ENCODE measurements around the gene FGF19.
A peak's percentile ranks its signal among the peaks of the same experiment; 100 is the strongest.
"Not testable (repeated sequence)": the region's sequence is repeated elsewhere in the genome, so short reads cannot be mapped to it uniquely, and the experiment has no call there.

The FGF19 gene

GRCh38 chr11:69694781-69695180, 9.0 kb downstream of the FGF19 start:
- H3K4me3 Mint-ChIP-seq = no peak overlapping the region
- peaks cover 0 to 11% of the 10 kb centered on the region in 2 donors for H3K9me3 Mint-ChIP-seq
- DNase-seq (no peak), ATAC-seq (no peak)
- peaks cover 80% of the 10 kb centered on the region for H3K27me3 Mint-ChIP-seq
- H3K27ac Mint-ChIP-seq = no peak overlapping the region
- H3K4me1 Mint-ChIP-seq = peaks cover 4% of the 10 kb centered on the region

GRCh38 chr11:69692422-69692821, 11.4 kb downstream of the FGF19 start:
- H3K4me3 Mint-ChIP-seq = no peak overlapping the region
- H3K9me3 Mint-ChIP-seq = peaks cover 0 to 11% of the 10 kb centered on the region in 2 donors
- H3K4me1 Mint-ChIP-seq = peaks cover 21% of the 10 kb centered on the region
- H3K27ac Mint-ChIP-seq = peak overlapping the region in 1 of 2 donors; percentile 63
- DNase-seq (no peak), ATAC-seq (no peak)
- peaks cover 78% of the 10 kb centered on the region for H3K27me3 Mint-ChIP-seq

GRCh38 chr11:69691463-69691862, 12.4 kb downstream of the FGF19 start:
- peak; percentile 58 for ATAC-seq
- DNase-seq = peak in 1 of 2 donors; percentile 51
- Mint-ChIP-seq H3K27me3 (peaks cover 76% of the 10 kb centered on the region), H3K9me3 (peaks cover 0 to 11% of the 10 kb centered on the region in 2 donors), H3K4me3 (no peak overlapping the region), H3K4me1 (peaks cover 21% of the 10 kb centered on the region), H3K27ac (peak overlapping the region; percentile 72 to 79)

GRCh38 chr11:69689484-69690319, 14.1 kb downstream of the FGF19 start:
- ATAC-seq = no peak

GRCh38 chr11:69687969-69688771, 15.7 kb downstream of the FGF19 start:
- Mint-ChIP-seq H3K9me3 (peaks cover 0 to 11% of the 10 kb centered on the region in 2 donors), H3K4me1 (peaks cover 28% of the 10 kb centered on the region), H3K27ac (peak overlapping the region in 1 of 2 donors; percentile 54), H3K27me3 (peaks cover 65% of the 10 kb centered on the region)
- DNase-seq (peak in 1 of 2 donors; percentile 21), ATAC-seq (peak; percentile 24)
- H3K4me3 Mint-ChIP-seq = not testable (repeated sequence)

More at GRCh38 chr11:69689484-69690319, 14.1 kb downstream of the FGF19 start:
- H3K27me3 Mint-ChIP-seq = peaks cover 74% of the 10 kb centered on the region
- peaks cover 0 to 11% of the 10 kb centered on the region in 2 donors for H3K9me3 Mint-ChIP-seq
- no peak overlapping the region for H3K4me3 Mint-ChIP-seq
- H3K4me1 Mint-ChIP-seq = peaks cover 28% of the 10 kb centered on the region
- no peak for DNase-seq
- peak overlapping the region in 1 of 2 donors; percentile 27 for H3K27ac Mint-ChIP-seq

- Mint-ChIP-seq H3K4me3 (no peak overlapping the region), H3K4me1 (peaks cover 28% of the 10 kb centered on the region), H3K27me3 (peaks cover 53% of the 10 kb centered on the region), H3K27ac (no peak overlapping the region), H3K9me3 (peaks cover 0 to 3% of the 10 kb centered on the region in 2 donors)
- no peak for DNase-seq
- no peak for ATAC-seq
Observed at GRCh38 chr11:69686856-69687255, 17.0 kb downstream of the FGF19 start.

- no peak overlapping the region for H3K27ac Mint-ChIP-seq
- DNase-seq (no peak), ATAC-seq (peak; percentile 37)
- H3K9me3 Mint-ChIP-seq = no peaks in the 10 kb centered on the region
- peaks cover 50% of the 10 kb centered on the region for H3K27me3 Mint-ChIP-seq
- peak overlapping the region in 1 of 2 donors; percentile 14 for H3K4me3 Mint-ChIP-seq
- peaks cover 28% of the 10 kb centered on the region for H3K4me1 Mint-ChIP-seq
Observed at GRCh38 chr11:69686452-69686851, 17.4 kb downstream of the FGF19 start.

- ATAC-seq = no peak
- Mint-ChIP-seq H3K4me1 (peaks cover 28% of the 10 kb centered on the region), H3K4me3 (peak overlapping the region; percentile 24 to 51), H3K9me3 (no peaks in the 10 kb centered on the region), H3K27me3 (peaks cover 43% of the 10 kb centered on the region), H3K27ac (no peak overlapping the region)
- DNase-seq = no peak
Observed at GRCh38 chr11:69685348-69685747, 18.5 kb downstream of the FGF19 start.

- H3K27me3 Mint-ChIP-seq = peaks cover 36% of the 10 kb centered on the region
- DNase-seq (no peak), ATAC-seq (no peak)
- peaks cover 22% of the 10 kb centered on the region for H3K4me1 Mint-ChIP-seq
- no peak overlapping the region for H3K4me3 Mint-ChIP-seq
- H3K9me3 Mint-ChIP-seq = no peaks in the 10 kb centered on the region
- H3K27ac Mint-ChIP-seq = no peak overlapping the region
Observed at GRCh38 chr11:69684651-69685050, 19.2 kb downstream of the FGF19 start.

- H3K4me3 Mint-ChIP-seq = no peak overlapping the region
- DNase-seq (no peak), ATAC-seq (no peak)
- no peaks in the 10 kb centered on the region for H3K9me3 Mint-ChIP-seq
- H3K27ac Mint-ChIP-seq = no peak overlapping the region
- peaks cover 28% of the 10 kb centered on the region for H3K27me3 Mint-ChIP-seq
- H3K4me1 Mint-ChIP-seq = peaks cover 14% of the 10 kb centered on the region
Observed at GRCh38 chr11:69683764-69684333, 20.0 kb downstream of the FGF19 start.

- peaks cover 20% of the 10 kb centered on the region for H3K27me3 Mint-ChIP-seq
- no peak overlapping the region for H3K4me3 Mint-ChIP-seq
- H3K4me1 Mint-ChIP-seq = peaks cover 7% of the 10 kb centered on the region
- ATAC-seq (no peak), DNase-seq (no peak)
- H3K9me3 Mint-ChIP-seq = no peaks in the 10 kb centered on the region
- no peak overlapping the region for H3K27ac Mint-ChIP-seq
Observed at GRCh38 chr11:69682681-69683326, 21.0 kb downstream of the FGF19 start.

- Mint-ChIP-seq H3K27me3 (peaks cover 19% of the 10 kb centered on the region), H3K4me1 (peaks cover 7% of the 10 kb centered on the region), H3K9me3 (no peaks in the 10 kb centered on the region), H3K4me3 (no peak overlapping the region), H3K27ac (no peak overlapping the region)
- no peak for DNase-seq
- no peak for ATAC-seq
Observed at GRCh38 chr11:69682221-69682620, 21.6 kb downstream of the FGF19 start.

GRCh38 chr11:69680688-69681087, 23.1 kb downstream of the FGF19 start:
- ATAC-seq = no peak
- Mint-ChIP-seq H3K27me3 (peaks cover 9% of the 10 kb centered on the region), H3K9me3 (no peaks in the 10 kb centered on the region), H3K4me3 (no peak overlapping the region), H3K27ac (no peak overlapping the region), H3K4me1 (peaks cover 6% of the 10 kb centered on the region)
- no peak for DNase-seq

GRCh38 chr11:69677749-69678148, 26.1 kb downstream of the FGF19 start:
- no peak for DNase-seq
- H3K9me3 Mint-ChIP-seq = no peaks in the 10 kb centered on the region
- no peak for ATAC-seq
- no peaks in the 10 kb centered on the region for H3K27me3 Mint-ChIP-seq
- no peak overlapping the region for H3K27ac Mint-ChIP-seq
- H3K4me1 Mint-ChIP-seq = peaks cover 30% of the 10 kb centered on the region
- no peak overlapping the region for H3K4me3 Mint-ChIP-seq
